Panc1 (cell line): ENCODE measurements around the gene EBF4.

Experiments used
- POLR2AphosphoS5 ChIP-seq: IDR thresholded peaks from 2 replicates; pipeline ENCODE4 v1.6.1; 2012; ENCODE audit warnings: mild to moderate bottlenecking, low read depth, low read length, moderate library complexity
- SIN3A ChIP-seq: IDR thresholded peaks from 2 replicates; pipeline ENCODE4 v1.6.1; 2012; ENCODE audit warnings: low read depth, mild to moderate bottlenecking, low read length, moderate library complexity, borderline replicate concordance; ENCODE audit not compliant: insufficient read depth
- TF ChIP-seq, protein P1 (sequence below): fragments of 450-650 bp; IDR thresholded peaks from 2 replicates; pipeline ENCODE4 v1.5.1; 2017; ENCODE audit warnings: mild to moderate bottlenecking
- TF ChIP-seq, protein P2 (sequence below), 2 experiments: IDR thresholded peaks; 2 replicates each; pipeline ENCODE4 v1.6.1; 2011 to 2012; ENCODE audit warnings: low read depth in 2 of 2, control low read depth in 1 of 2, low read length in 1 of 2, mild to moderate bottlenecking in 1 of 2, moderate library complexity in 1 of 2; ENCODE audit not compliant: insufficient read depth in 1 of 2

DNA sequence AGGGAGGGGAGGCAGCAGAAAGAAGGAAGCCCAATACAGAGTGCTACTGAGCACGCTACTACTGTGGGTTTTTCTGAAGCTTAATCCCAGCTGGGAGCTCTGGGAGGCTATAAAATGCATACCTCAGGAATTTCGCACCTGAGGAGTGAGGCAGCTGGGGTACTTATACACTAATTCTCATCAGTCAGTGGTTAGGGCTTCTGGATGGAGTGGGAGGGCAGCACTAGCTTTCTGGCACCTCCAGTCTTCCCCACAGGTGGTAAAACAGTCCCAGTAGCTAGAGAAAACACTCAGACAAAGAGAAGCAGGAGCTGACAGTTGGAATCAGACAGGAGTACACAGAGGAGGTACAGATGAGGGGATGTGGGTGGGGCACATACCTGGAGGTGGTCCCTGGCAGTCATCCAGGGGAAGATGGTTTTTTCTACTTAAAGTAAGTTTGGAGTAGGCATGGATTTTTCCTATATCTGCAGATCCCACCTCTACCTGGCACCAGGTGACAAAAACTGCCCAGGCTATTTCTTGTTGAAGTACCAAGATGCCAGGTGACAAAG is 70.1 kb downstream of the EBF4 start:
- TF ChIP-seq, protein P1, sequence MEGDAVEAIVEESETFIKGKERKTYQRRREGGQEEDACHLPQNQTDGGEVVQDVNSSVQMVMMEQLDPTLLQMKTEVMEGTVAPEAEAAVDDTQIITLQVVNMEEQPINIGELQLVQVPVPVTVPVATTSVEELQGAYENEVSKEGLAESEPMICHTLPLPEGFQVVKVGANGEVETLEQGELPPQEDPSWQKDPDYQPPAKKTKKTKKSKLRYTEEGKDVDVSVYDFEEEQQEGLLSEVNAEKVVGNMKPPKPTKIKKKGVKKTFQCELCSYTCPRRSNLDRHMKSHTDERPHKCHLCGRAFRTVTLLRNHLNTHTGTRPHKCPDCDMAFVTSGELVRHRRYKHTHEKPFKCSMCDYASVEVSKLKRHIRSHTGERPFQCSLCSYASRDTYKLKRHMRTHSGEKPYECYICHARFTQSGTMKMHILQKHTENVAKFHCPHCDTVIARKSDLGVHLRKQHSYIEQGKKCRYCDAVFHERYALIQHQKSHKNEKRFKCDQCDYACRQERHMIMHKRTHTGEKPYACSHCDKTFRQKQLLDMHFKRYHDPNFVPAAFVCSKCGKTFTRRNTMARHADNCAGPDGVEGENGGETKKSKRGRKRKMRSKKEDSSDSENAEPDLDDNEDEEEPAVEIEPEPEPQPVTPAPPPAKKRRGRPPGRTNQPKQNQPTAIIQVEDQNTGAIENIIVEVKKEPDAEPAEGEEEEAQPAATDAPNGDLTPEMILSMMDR = no peak
- TF ChIP-seq, protein P2, sequence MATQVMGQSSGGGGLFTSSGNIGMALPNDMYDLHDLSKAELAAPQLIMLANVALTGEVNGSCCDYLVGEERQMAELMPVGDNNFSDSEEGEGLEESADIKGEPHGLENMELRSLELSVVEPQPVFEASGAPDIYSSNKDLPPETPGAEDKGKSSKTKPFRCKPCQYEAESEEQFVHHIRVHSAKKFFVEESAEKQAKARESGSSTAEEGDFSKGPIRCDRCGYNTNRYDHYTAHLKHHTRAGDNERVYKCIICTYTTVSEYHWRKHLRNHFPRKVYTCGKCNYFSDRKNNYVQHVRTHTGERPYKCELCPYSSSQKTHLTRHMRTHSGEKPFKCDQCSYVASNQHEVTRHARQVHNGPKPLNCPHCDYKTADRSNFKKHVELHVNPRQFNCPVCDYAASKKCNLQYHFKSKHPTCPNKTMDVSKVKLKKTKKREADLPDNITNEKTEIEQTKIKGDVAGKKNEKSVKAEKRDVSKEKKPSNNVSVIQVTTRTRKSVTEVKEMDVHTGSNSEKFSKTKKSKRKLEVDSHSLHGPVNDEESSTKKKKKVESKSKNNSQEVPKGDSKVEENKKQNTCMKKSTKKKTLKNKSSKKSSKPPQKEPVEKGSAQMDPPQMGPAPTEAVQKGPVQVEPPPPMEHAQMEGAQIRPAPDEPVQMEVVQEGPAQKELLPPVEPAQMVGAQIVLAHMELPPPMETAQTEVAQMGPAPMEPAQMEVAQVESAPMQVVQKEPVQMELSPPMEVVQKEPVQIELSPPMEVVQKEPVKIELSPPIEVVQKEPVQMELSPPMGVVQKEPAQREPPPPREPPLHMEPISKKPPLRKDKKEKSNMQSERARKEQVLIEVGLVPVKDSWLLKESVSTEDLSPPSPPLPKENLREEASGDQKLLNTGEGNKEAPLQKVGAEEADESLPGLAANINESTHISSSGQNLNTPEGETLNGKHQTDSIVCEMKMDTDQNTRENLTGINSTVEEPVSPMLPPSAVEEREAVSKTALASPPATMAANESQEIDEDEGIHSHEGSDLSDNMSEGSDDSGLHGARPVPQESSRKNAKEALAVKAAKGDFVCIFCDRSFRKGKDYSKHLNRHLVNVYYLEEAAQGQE (IDR thresholded peaks at IDR 0.05; ENCODE audit: insufficient read depth in 1 of 2, low read depth in 2 of 2, low read length in 1 of 2) = no peak
- TF ChIP-seq SIN3A (no peak), POLR2AphosphoS5 (no peak)
